Measurements from ENCODE around the gene FALEC. TPM values are rescaled to one million over a fixed set of nuclear protein-coding genes. Genes with fewer than 3 reads are reported as not detected.
A peak's percentile ranks its signal among the peaks of the same experiment; 100 is the strongest.

The FALEC gene
- total and polyA plus RNA-seq, 2 experiments from 2014 or later = 1.7 TPM; not detected in 1

- H3K4me2 ChIP-seq = peak overlapping the region; percentile 92
- peaks cover 58% of the 10 kb centered on the region for H3K36me3 ChIP-seq (ENCODE audit: insufficient read depth)
- Mint-ChIP-seq H3K9me3 (peaks cover 8% of the 10 kb centered on the region; the same call in 1 of the 3 replicates), H3K27me3 (ENCODE audit: insufficient read depth, low read depth, poor library complexity) (peaks cover 59% of the 10 kb centered on the region), H3K36me3 (ENCODE audit: low read depth) (peaks cover 97% of the 10 kb centered on the region), H3K27ac (peak overlapping the region; percentile 74; the same call in 1 of the 2 replicates), H3K4me3 (peak overlapping the region; percentile 99), H3K4me1 (peaks cover 53% of the 10 kb centered on the region)
- peaks cover 54% of the 10 kb centered on the region for H4K20me1 ChIP-seq (replicated peaks; ENCODE audit: insufficient read depth)
- TF ChIP-seq CREB1 (CRISPR knock-in tag; IDR thresholded peaks at IDR 0.05; ENCODE audit: low read depth) = no peak
- TF ChIP-seq, protein P1, sequence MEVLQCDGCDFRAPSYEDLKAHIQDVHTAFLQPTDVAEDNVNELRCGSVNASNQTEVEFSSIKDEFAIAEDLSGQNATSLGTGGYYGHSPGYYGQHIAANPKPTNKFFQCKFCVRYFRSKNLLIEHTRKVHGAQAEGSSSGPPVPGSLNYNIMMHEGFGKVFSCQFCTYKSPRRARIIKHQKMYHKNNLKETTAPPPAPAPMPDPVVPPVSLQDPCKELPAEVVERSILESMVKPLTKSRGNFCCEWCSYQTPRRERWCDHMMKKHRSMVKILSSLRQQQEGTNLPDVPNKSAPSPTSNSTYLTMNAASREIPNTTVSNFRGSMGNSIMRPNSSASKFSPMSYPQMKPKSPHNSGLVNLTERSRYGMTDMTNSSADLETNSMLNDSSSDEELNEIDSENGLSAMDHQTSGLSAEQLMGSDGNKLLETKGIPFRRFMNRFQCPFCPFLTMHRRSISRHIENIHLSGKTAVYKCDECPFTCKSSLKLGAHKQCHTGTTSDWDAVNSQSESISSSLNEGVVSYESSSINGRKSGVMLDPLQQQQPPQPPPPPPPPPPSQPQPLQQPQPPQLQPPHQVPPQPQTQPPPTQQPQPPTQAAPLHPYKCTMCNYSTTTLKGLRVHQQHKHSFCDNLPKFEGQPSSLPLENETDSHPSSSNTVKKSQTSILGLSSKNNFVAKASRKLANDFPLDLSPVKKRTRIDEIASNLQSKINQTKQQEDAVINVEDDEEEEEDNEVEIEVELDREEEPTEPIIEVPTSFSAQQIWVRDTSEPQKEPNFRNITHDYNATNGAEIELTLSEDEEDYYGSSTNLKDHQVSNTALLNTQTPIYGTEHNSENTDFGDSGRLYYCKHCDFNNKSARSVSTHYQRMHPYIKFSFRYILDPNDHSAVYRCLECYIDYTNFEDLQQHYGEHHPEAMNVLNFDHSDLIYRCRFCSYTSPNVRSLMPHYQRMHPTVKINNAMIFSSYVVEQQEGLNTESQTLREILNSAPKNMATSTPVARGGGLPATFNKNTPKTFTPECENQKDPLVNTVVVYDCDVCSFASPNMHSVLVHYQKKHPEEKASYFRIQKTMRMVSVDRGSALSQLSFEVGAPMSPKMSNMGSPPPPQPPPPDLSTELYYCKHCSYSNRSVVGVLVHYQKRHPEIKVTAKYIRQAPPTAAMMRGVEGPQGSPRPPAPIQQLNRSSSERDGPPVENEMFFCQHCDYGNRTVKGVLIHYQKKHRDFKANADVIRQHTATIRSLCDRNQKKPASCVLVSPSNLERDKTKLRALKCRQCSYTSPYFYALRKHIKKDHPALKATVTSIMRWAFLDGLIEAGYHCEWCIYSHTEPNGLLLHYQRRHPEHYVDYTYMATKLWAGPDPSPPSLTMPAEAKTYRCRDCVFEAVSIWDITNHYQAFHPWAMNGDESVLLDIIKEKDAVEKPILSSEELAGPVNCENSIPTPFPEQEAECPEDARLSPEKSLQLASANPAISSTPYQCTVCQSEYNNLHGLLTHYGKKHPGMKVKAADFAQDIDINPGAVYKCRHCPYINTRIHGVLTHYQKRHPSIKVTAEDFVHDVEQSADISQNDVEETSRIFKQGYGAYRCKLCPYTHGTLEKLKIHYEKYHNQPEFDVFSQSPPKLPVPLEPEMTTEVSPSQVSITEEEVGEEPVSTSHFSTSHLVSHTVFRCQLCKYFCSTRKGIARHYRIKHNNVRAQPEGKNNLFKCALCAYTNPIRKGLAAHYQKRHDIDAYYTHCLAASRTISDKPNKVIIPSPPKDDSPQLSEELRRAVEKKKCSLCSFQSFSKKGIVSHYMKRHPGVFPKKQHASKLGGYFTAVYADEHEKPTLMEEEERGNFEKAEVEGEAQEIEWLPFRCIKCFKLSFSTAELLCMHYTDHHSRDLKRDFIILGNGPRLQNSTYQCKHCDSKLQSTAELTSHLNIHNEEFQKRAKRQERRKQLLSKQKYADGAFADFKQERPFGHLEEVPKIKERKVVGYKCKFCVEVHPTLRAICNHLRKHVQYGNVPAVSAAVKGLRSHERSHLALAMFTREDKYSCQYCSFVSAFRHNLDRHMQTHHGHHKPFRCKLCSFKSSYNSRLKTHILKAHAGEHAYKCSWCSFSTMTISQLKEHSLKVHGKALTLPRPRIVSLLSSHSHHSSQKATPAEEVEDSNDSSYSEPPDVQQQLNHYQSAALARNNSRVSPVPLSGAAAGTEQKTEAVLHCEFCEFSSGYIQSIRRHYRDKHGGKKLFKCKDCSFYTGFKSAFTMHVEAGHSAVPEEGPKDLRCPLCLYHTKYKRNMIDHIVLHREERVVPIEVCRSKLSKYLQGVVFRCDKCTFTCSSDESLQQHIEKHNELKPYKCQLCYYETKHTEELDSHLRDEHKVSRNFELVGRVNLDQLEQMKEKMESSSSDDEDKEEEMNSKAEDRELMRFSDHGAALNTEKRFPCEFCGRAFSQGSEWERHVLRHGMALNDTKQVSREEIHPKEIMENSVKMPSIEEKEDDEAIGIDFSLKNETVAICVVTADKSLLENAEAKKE (CRISPR knock-in tag; IDR thresholded peaks at IDR 0.05) = no peak
- no peak for TF ChIP-seq POLR2AphosphoS5 (IDR thresholded peaks at IDR 0.05; ENCODE audit: low read depth)
- TF ChIP-seq, protein P2, sequence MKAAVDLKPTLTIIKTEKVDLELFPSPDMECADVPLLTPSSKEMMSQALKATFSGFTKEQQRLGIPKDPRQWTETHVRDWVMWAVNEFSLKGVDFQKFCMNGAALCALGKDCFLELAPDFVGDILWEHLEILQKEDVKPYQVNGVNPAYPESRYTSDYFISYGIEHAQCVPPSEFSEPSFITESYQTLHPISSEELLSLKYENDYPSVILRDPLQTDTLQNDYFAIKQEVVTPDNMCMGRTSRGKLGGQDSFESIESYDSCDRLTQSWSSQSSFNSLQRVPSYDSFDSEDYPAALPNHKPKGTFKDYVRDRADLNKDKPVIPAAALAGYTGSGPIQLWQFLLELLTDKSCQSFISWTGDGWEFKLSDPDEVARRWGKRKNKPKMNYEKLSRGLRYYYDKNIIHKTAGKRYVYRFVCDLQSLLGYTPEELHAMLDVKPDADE (IDR thresholded peaks at IDR 0.05) = no peak
- no peak for TF ChIP-seq STAT1 (IDR thresholded peaks at IDR 0.05; ENCODE audit: unreplicated experiment)
- TF ChIP-seq REST (IDR thresholded peaks at IDR 0.05; ENCODE audit: unreplicated experiment) = no peak
- no peak for TF ChIP-seq JUNB (IDR thresholded peaks at IDR 0.05; ENCODE audit: unreplicated experiment)
- TF ChIP-seq ZNF114 (CRISPR knock-in tag; IDR thresholded peaks at IDR 0.05) = no peak
- no peak for TF ChIP-seq ZNF331 (CRISPR knock-in tag; IDR thresholded peaks at IDR 0.05; ENCODE audit: low read depth)
- no peak for TF ChIP-seq EZH2phosphoT487 (IDR thresholded peaks at IDR 0.05; ENCODE audit: unreplicated experiment)
- TF ChIP-seq EZH2 (IDR thresholded peaks at IDR 0.05; ENCODE audit: low read depth, unreplicated experiment) = no peak
- TF ChIP-seq NANOG (IDR thresholded peaks at IDR 0.05; ENCODE audit: borderline replicate concordance) = no peak
- TF ChIP-seq, protein P3, sequence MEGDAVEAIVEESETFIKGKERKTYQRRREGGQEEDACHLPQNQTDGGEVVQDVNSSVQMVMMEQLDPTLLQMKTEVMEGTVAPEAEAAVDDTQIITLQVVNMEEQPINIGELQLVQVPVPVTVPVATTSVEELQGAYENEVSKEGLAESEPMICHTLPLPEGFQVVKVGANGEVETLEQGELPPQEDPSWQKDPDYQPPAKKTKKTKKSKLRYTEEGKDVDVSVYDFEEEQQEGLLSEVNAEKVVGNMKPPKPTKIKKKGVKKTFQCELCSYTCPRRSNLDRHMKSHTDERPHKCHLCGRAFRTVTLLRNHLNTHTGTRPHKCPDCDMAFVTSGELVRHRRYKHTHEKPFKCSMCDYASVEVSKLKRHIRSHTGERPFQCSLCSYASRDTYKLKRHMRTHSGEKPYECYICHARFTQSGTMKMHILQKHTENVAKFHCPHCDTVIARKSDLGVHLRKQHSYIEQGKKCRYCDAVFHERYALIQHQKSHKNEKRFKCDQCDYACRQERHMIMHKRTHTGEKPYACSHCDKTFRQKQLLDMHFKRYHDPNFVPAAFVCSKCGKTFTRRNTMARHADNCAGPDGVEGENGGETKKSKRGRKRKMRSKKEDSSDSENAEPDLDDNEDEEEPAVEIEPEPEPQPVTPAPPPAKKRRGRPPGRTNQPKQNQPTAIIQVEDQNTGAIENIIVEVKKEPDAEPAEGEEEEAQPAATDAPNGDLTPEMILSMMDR (conservative IDR thresholded peaks at IDR 0.05; ENCODE audit: low read depth in 2 of 2) = no peak
- peak overlapping the region; percentile 96 for H3K4me3 ChIP-seq
- H2AFZ ChIP-seq = no peak overlapping the region
- DNase-seq (ENCODE audit: low spot score) (peak; percentile 19), ATAC-seq (no peak)
- no peaks in the 10 kb centered on the region for H3K27me3 ChIP-seq (ENCODE audit: insufficient read depth)
- H3K9me2 ChIP-seq (ENCODE audit: insufficient read depth) = no peaks in the 10 kb centered on the region
- peaks cover 85% of the 10 kb centered on the region for H3K79me2 ChIP-seq (replicated peaks; ENCODE audit: insufficient read depth)
- peaks cover 63% of the 10 kb centered on the region for H3F3A ChIP-seq (replicated peaks; ENCODE audit: low read depth)
- peaks cover 41% of the 10 kb centered on the region for H3K4me1 ChIP-seq (ENCODE audit: insufficient read depth)
- H3K27ac ChIP-seq (ENCODE audit: low read depth) = peak overlapping the region; percentile 100
Observed at GRCh38 chr1:150574260-150575071, 58.9 kb downstream of the FALEC start.

Measured in GM23338 (cell line).